Lower leg skin (tissue), 4 donors: Measurements from ENCODE around the gene RALGAPB. TPM values are rescaled to one million over a fixed set of nuclear protein-coding genes. Genes with fewer than 3 reads are reported as not detected.

ENCODE experiments used
- DNase-seq, 2 donors: peaks; one replicate each; pipeline ENCODE4 v3.0.0-alpha.2; 2019; ENCODE audit warnings: low spot score in 2 of 2
- H3K4me3 ChIP-seq: fragments of 200-600 bp; sonication (generic); 2 replicates; pipeline ENCODE4 v1.5.1; 2017; ENCODE audit warnings: mild to moderate bottlenecking, low read depth; ENCODE audit not compliant: poor library complexity, severe bottlenecking
- POLR2A ChIP-seq, 2 donors: fragments of 450-650 bp; IDR thresholded peaks; one replicate each; pipeline ENCODE4 v1.6.1; 2016 to 2017; ENCODE audit warnings: antibody characterized with exemption in 2 of 2, mild to moderate bottlenecking in 1 of 2, moderate library complexity in 1 of 2
- WGBS, 2 donors: methylation state at CpG; one replicate each; pipeline ENCODE4 v1.1.5; 2018; 5-methylcytosine and 5-hydroxymethylcytosine counted together
- intact Hi-C: fragments of 100-400 bp; cut with DNase I; formaldehyde crosslinking; loops from one replicate; pipeline ENCODE4 v1.15.0; 2023; ENCODE audit warnings: low total_unique reads
- microRNA counts, 2 donors: library from miRNA; unstranded; fragments of <30 nt; microRNA quantifications; one replicate each; lab custom pipeline; 2016
- microRNA-seq, 2 donors: library from miRNA; unstranded; fragments of <30 nt; microRNA quantifications; one replicate each; pipeline ENCODE4, GENCODE V29; 2016; ENCODE audit warnings: borderline replicate concordance in 2 of 2, borderline number of aligned reads in 1 of 2
- total RNA-seq, 4 donors: library from RNA; depleted of rRNA; stranded (reverse); fragments of >200 nt; gene quantifications; one replicate each; pipeline ENCODE4 v1.1.0, GENCODE V29; 2016
- TF ChIP-seq, protein P1 (sequence below), 3 donors: fragments of 450-650 bp; IDR thresholded peaks; one replicate each; pipeline ENCODE4 v1.5.1; 2016; ENCODE audit warnings: antibody characterized with exemption in 3 of 3, mild to moderate bottlenecking in 3 of 3, moderate library complexity in 2 of 3

The RALGAPB gene
- total RNA-seq, 4 donors from 2014 or later = 35.3 to 51.0 (median 41.5) TPM

DNA sequence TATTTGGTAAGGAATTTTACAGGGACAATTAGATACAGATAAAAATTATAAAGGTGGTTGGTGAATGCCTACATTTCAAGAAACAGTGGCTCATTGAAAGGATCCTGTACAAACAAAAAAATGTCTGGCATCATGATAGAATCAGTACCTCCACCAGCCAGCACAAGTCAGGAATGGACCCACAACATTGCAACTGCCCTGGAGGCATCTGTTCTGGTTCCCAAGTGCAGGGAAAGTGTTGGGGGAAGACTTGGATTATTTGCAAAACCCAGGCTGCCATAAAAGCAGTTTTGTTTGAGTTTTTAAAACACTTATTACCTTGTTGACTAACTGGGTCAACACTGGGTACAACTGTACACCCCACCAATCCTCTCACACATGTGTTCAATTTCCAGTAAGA, 153.3 kb downstream of the RALGAPB start:
- TF ChIP-seq, protein P1, sequence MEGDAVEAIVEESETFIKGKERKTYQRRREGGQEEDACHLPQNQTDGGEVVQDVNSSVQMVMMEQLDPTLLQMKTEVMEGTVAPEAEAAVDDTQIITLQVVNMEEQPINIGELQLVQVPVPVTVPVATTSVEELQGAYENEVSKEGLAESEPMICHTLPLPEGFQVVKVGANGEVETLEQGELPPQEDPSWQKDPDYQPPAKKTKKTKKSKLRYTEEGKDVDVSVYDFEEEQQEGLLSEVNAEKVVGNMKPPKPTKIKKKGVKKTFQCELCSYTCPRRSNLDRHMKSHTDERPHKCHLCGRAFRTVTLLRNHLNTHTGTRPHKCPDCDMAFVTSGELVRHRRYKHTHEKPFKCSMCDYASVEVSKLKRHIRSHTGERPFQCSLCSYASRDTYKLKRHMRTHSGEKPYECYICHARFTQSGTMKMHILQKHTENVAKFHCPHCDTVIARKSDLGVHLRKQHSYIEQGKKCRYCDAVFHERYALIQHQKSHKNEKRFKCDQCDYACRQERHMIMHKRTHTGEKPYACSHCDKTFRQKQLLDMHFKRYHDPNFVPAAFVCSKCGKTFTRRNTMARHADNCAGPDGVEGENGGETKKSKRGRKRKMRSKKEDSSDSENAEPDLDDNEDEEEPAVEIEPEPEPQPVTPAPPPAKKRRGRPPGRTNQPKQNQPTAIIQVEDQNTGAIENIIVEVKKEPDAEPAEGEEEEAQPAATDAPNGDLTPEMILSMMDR (IDR thresholded peaks at IDR 0.05) = no peak
- no peak for TF ChIP-seq POLR2A (IDR thresholded peaks at IDR 0.05)
- DNase-seq = no peak
- intact Hi-C loops = no loop called here
- H3K4me3 ChIP-seq = no peak overlapping the region

DNA sequence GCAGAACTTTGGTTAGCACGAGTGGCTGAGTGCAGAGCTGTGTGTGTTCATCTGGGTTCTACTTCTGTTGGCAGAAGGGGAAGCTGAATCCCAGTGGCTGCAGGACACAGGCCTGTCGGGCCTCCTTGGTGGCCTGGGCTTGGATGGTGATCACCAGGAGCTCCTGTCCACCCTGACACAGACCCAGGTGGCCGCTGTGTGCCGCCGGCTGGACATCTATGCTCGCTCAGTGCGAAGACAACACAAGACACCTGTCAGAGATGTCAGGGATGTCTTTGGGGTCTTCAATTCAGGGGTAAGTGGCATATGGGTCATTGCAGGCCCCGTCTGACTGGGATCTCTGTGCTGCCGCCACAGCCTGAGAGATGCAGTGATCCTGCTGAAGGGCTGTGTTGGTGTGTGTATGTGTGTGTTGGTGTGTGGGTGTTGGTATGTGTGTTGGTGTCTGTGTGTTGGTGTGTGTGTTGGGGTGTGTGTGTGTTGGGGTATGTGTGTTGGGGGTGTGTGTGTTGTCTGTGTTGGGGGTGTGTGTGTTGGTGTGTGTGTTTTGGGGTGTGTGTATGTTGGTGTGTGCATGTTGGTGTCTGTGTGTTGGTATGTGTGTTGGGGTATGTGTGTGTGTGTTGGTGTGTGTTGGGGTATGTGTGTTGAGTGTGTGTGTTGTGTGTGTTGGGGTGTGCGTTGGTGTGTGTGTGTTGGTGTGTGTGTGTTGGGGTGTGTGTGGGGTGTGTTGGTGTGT, 154.4 kb downstream of the RALGAPB start:
- WGBS, 2 donors = 88 to 89% methylated on average over 10 of the region's 10 CpGs
- DNase-seq = no peak
- no peak for TF ChIP-seq POLR2A (IDR thresholded peaks at IDR 0.05)
- TF ChIP-seq, protein P1 (IDR thresholded peaks at IDR 0.05) = peak in 1 of 3 donors; percentile 62
- no peak overlapping the region for H3K4me3 ChIP-seq
- intact Hi-C loops = no loop called here

MicroRNAs within 50 kb of the gene (microRNA counts, 767-probe panel; counts per million panel counts)
- 0 to 358 counts per million in 2 donors for microRNA hsa-miR-548o-3p (lab: Ali Mortazavi, UCI)

Small RNAs within 50 kb of the gene (microRNA-seq; reads per million reads assigned to microRNA genes)
- 0 reads per million in 2 donors for gene MIR548O2

Other genes with a start within 250 kb of the RALGAPB start
- gene KIAA1755, start 212.1 kb upstream of the RALGAPB start, total RNA-seq = under 1 TPM in 3 of 4 donors, not detected in 1; 0.17 to 0.88 (median 0.46) TPM
- not detected for gene BPI, start 168.7 kb upstream of the RALGAPB start, total RNA-seq
- gene LBP, start 126.4 kb upstream of the RALGAPB start, total RNA-seq = under 1 TPM in 2 of 4 donors, not detected in 2; 0.23 to 0.55 TPM
- 10 to 100 TPM; 21.2 to 72.8 (median 29.7) TPM for gene SNHG17, start 37.5 kb upstream of the RALGAPB start, total RNA-seq
- not detected for gene ADIG, start 108.4 kb downstream of the RALGAPB start, total RNA-seq
- 10 to 100 TPM; 27.0 to 54.8 (median 45.9) TPM for gene ARHGAP40, start 129.0 kb downstream of the RALGAPB start, total RNA-seq